Endothelial cell of umbilical vein (primary cell): ENCODE results near the gene TOM1L1. TPM values are rescaled to one million over a fixed set of nuclear protein-coding genes. Genes with fewer than 3 reads are reported as not detected.

Experiments used
- BruUV-seq: library from RNA; stranded (reverse); fragments of 400-500 nt; replicated peaks from 2 replicates; lab custom pipeline; 2021; lab: Mats Ljungman, UMichigan
- CTCF ChIA-PET: fragments of 300-600, 350-600 bp; sonication (Branson Sonifier 250); formaldehyde crosslinking; loops from one replicate; lab custom pipeline; 2021; ENCODE audit warnings: antibody characterized with exemption, inconsistent platforms; lab: Charles Lee
- POLR2A ChIA-PET: fragments of 300-600, 350-600 bp; sonication (Branson Sonifier 250); formaldehyde crosslinking; loops from one replicate; lab custom pipeline; 2021; ENCODE audit warnings: antibody characterized with exemption, inconsistent platforms; lab: Charles Lee
- DNase-seq: peaks from one replicate; pipeline ENCODE4 v3.0.0-alpha.2; 2011; ENCODE audit warnings: low read depth, low spot score
- FAIRE-seq: peaks from 2 replicates; lab custom pipeline; 2011; peaks lifted over from hg19 to GRCh38; lab: Jason Lieb, UNC
- H2AFZ ChIP-seq: 2 replicates; pipeline ENCODE4 v1.6.0; 2012; ENCODE audit warnings: low read depth, low read length, control low read depth, inconsistent platforms
- H3K27ac ChIP-seq: 2 replicates; pipeline ENCODE4 v1.5.1; 2011; ENCODE audit warnings: low read depth, mild to moderate bottlenecking, control low read depth, low read length, moderate library complexity; ENCODE audit not compliant: insufficient read depth
- H3K27me3 ChIP-seq, 2 experiments: 2 replicates each; pipeline versions ENCODE4 v1.6.0 to v1.6.1; 2011; ENCODE audit warnings: low read length in 2 of 2, mixed read lengths in 1 of 2; ENCODE audit not compliant: control insufficient read depth in 2 of 2, insufficient read depth in 2 of 2
- H3K36me3 ChIP-seq, 2 experiments: 2 replicates in 1 of 2; 3 replicates in 1 of 2; pipeline ENCODE4 v1.5.1; 2011; ENCODE audit warnings: low read length in 2 of 2, mild to moderate bottlenecking in 1 of 2, moderate library complexity in 1 of 2; ENCODE audit not compliant: control insufficient read depth in 2 of 2, insufficient read depth in 2 of 2; ENCODE audit errors: extremely low read depth in 1 of 2
- H3K4me1 ChIP-seq: 3 replicates; pipeline ENCODE4 v1.5.1; 2011; ENCODE audit warnings: mild to moderate bottlenecking, low read length; ENCODE audit not compliant: control insufficient read depth, insufficient read depth; ENCODE audit errors: extremely low read depth
- H3K4me2 ChIP-seq: 2 replicates; pipeline ENCODE4 v1.6.1; 2011; ENCODE audit warnings: low read length, control low read depth, mixed read lengths; ENCODE audit not compliant: insufficient read depth
- H3K4me3 ChIP-seq, 3 experiments: fragments of 200-600 bp in 1 of 3; sonication (generic), shearing (Covaris generic) in 1 of 3; replicated peaks in 1 of 3; 2 replicates each; pipeline ENCODE4 v1.5.1; 2011 to 2016; ENCODE audit warnings: control low read depth in 3 of 3, low read length in 3 of 3, mild to moderate bottlenecking in 2 of 3, inconsistent platforms in 1 of 3, low read depth in 1 of 3, moderate library complexity in 1 of 3; ENCODE audit not compliant: insufficient read depth in 1 of 3
- H3K79me2 ChIP-seq: 2 replicates; pipeline ENCODE4 v1.6.0; 2012; ENCODE audit warnings: low read length, inconsistent platforms; ENCODE audit not compliant: control insufficient read depth, insufficient read depth
- H3K9ac ChIP-seq: replicated peaks from 2 replicates; pipeline ENCODE3; 2011; ENCODE audit warnings: low read length, control low read depth; ENCODE audit not compliant: insufficient read depth; ENCODE audit errors: extremely low read depth
- H3K9me1 ChIP-seq: replicated peaks from 3 replicates; pipeline ENCODE4 v1.6.0; 2011; ENCODE audit warnings: mild to moderate bottlenecking, low read length; ENCODE audit not compliant: control insufficient read depth, insufficient read depth; ENCODE audit errors: extremely low read depth
- H3K9me3 ChIP-seq: replicated peaks from 2 replicates; pipeline ENCODE4 v1.5.1; 2012; ENCODE audit warnings: low read length, inconsistent platforms; ENCODE audit not compliant: control insufficient read depth, insufficient read depth
- H4K20me1 ChIP-seq: replicated peaks from 2 replicates; pipeline ENCODE3; 2011; ENCODE audit warnings: mild to moderate bottlenecking, low read length; ENCODE audit not compliant: control insufficient read depth, insufficient read depth; ENCODE audit errors: extremely low read depth
- CTCF ChIP-seq, 2 donors: IDR thresholded peaks; 1 replicate in 1 of 2; 2 replicates in 1 of 2; pipeline ENCODE4 v1.5.1; 2011; ENCODE audit warnings: low read length in 2 of 2, mild to moderate bottlenecking in 2 of 2, moderate library complexity in 2 of 2, control low read depth in 1 of 2, inconsistent platforms in 1 of 2, low read depth in 1 of 2; ENCODE audit not compliant: insufficient read depth in 1 of 2; ENCODE audit errors: extremely low read depth in 1 of 2
- EZH2 ChIP-seq: IDR thresholded peaks from 2 replicates; pipeline ENCODE4 v1.6.1; 2012; ENCODE audit warnings: borderline replicate concordance, low read depth, mild to moderate bottlenecking, moderate library complexity, low read length, inconsistent platforms; ENCODE audit not compliant: severe bottlenecking
- FOS ChIP-seq: IDR thresholded peaks from 2 replicates; pipeline ENCODE4 v1.6.1; 2011; ENCODE audit warnings: mild to moderate bottlenecking, low read length, moderate library complexity, borderline replicate concordance; ENCODE audit not compliant: insufficient read depth
- GATA2 ChIP-seq: IDR thresholded peaks from 2 replicates; pipeline ENCODE4 v1.7.0; 2011; ENCODE audit warnings: low read depth, mild to moderate bottlenecking, moderate library complexity, mixed read lengths, low read length; ENCODE audit not compliant: insufficient read length, insufficient read depth
- JUN ChIP-seq: IDR thresholded peaks from 2 replicates; pipeline ENCODE4 v1.6.1; 2011; ENCODE audit warnings: borderline replicate concordance, low read depth; ENCODE audit not compliant: insufficient read length, insufficient read depth
- MAX ChIP-seq: IDR thresholded peaks from 2 replicates; pipeline ENCODE4 v1.6.1; 2011; ENCODE audit not compliant: insufficient read depth, insufficient read length
- MYC ChIP-seq: IDR thresholded peaks from one replicate; pipeline ENCODE4 v1.6.1; 2011; ENCODE audit warnings: mild to moderate bottlenecking, low read depth, low read length
- POLR2A ChIP-seq: IDR thresholded peaks from 2 replicates; pipeline ENCODE4 v1.6.1; 2012; ENCODE audit warnings: low read depth, mild to moderate bottlenecking, control low read depth, low read length
- POLR2AphosphoS5 ChIP-seq: IDR thresholded peaks from 2 replicates; pipeline ENCODE4 v1.6.1; 2012; ENCODE audit warnings: low read depth, mild to moderate bottlenecking, control low read depth, low read length, moderate library complexity; ENCODE audit not compliant: insufficient read depth
- dilution Hi-C: fragments of 300-500 bp; cut with MboI; formaldehyde crosslinking; loops from one replicate; pipeline ENCODE4 v1.15.0; 2019; ENCODE audit warnings: low sequenced_read_pairs; ENCODE audit not compliant: extremely low pct_ligation_motif_present
- intact Hi-C: fragments of 100-400 bp; cut with micrococcal nuclease; formaldehyde crosslinking; loops from one replicate; pipeline ENCODE4 v1.10.0; 2022
- polyA plus RNA-seq, 4 experiments: library from polyadenylated mRNA; depleted of rRNA in 3 of 4; stranded (reverse) in 3 of 4; unstranded in 1 of 4; fragments of >200 nt; gene quantifications; 2 replicates each; pipeline versions ENCODE4 v1.2.1 to v1.2.3, GENCODE V29; 2011 to 2012; ENCODE audit warnings: missing spikeins in 1 of 4
- total RNA-seq: library from RNA; stranded (reverse); gene quantifications from 2 replicates; pipeline ENCODE4 v1.2.3, GENCODE V29; 2021

The TOM1L1 gene
- total and polyA plus RNA-seq, 2 donors (not counting 3 experiments of a cell fraction or from before 2014, with no cell fraction given) = 0.44 to 0.60 TPM

DNA sequence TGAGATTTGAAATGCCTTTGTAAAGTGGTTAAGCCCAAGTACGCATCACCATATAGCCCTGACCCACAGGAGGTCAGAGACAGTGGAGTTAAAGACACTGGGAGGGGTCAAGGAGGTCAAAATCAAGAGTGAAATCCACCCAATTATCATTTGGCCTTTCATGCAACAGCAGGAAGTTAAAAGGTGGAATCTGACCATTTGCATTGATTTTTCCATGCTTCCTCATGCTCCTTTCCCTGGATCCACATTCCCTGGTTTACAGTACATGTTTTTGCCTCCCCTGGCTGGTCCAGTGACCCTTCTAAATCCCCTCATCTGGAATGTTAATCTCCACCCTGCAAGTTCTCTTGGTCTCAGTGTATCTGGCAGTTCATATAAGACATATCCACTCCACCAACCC is 36.6 kb upstream of the TOM1L1 start:
- BruUV-seq = no TSS peak

More for the DNA sequence above, 36.6 kb upstream of the TOM1L1 start:
- FAIRE-seq (no peak), DNase-seq (no peak)
- TF ChIP-seq FOS = no peak
- no peak for TF ChIP-seq POLR2A
- TF ChIP-seq GATA2 = no peak
- TF ChIP-seq CTCF (IDR thresholded peaks at IDR 0.05; ENCODE audit: extremely low read depth in 1 of 2, insufficient read depth in 1 of 2, low read depth in 1 of 2, low read length in 2 of 2) = no peak
- TF ChIP-seq MAX = no peak
- no peak for TF ChIP-seq EZH2
- TF ChIP-seq MYC = no peak
- no peak for TF ChIP-seq JUN
- no peak for TF ChIP-seq POLR2AphosphoS5
- dilution Hi-C loops (no loop called here), intact Hi-C loops (no loop called here)
- Histone ChIP-seq H2AFZ (no peak overlapping the region), H3K4me2 (no peak overlapping the region), H3K9ac (no peak overlapping the region), H3K79me2 (no peaks in the 10 kb centered on the region), H3K9me3 (no peaks in the 10 kb centered on the region), H3K4me3 (no peak overlapping the region), H4K20me1 (no peaks in the 10 kb centered on the region), H3K27me3 (no peaks in the 10 kb centered on the region), H3K9me1 (no peaks in the 10 kb centered on the region), H3K36me3 (no peaks in the 10 kb centered on the region), H3K27ac (no peak overlapping the region), H3K4me1 (no peaks in the 10 kb centered on the region)
- ChIA-PET POLR2A (no interaction called here), CTCF (no interaction called here)
